ENCODE measurements around the gene SLC16A14. TPM values are rescaled to one million over a fixed set of nuclear protein-coding genes. Genes with fewer than 3 reads are reported as not detected.

The SLC16A14 gene
- total and polyA plus RNA-seq, 2 experiments from 2014 or later = 1.1 to 2.7 TPM

DNA sequence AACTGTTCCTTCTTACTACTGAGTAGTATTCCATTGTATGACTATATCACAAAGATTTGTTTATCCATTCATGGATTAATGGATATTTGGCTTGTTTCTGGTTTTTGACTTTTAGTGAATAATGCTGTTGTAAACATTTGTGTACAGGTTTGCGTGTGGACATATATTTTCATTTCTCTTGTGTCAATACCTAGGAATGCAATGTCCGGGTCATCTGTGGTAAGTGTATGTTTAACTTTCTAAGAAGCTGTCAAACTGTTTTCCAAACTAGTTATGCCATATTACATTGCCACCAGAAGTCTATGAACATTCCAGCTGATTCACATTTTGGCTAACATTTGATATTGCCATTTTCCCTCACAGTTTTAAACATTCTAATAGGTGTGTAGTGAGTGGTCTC lies 29.1 kb upstream of the SLC16A14 start (continued):
- no peak for TF ChIP-seq ZNF462 (CRISPR knock-in tag; IDR thresholded peaks at IDR 0.05)
- no peak for TF ChIP-seq ZNF331 (CRISPR knock-in tag; IDR thresholded peaks at IDR 0.05; ENCODE audit: low read depth)
- no peak for TF ChIP-seq ETS1 (IDR thresholded peaks at IDR 0.05)

GRCh38 chr2:230097424-230097823 lies 28.7 kb upstream of the SLC16A14 start:
- no peaks in the 10 kb centered on the region for H3K4me1 Mint-ChIP-seq
- TF ChIP-seq CREB1 (CRISPR knock-in tag; IDR thresholded peaks at IDR 0.05; ENCODE audit: low read depth) = no peak
- no peak for TF ChIP-seq EZH2phosphoT487 (IDR thresholded peaks at IDR 0.05; ENCODE audit: unreplicated experiment)
- TF ChIP-seq ETS1 (IDR thresholded peaks at IDR 0.05) = no peak
- no peak for TF ChIP-seq EZH2 (IDR thresholded peaks at IDR 0.05; ENCODE audit: low read depth, unreplicated experiment)
- TF ChIP-seq ZNF331 (CRISPR knock-in tag; IDR thresholded peaks at IDR 0.05; ENCODE audit: low read depth) = no peak
- Histone ChIP-seq H3K36me3 (ENCODE audit: insufficient read depth) (no peaks in the 10 kb centered on the region), H3K4me1 (ENCODE audit: insufficient read depth) (no peaks in the 10 kb centered on the region), H4K20me1 (replicated peaks; ENCODE audit: insufficient read depth) (no peaks in the 10 kb centered on the region; the same call in 1 of the 2 replicates), H3K4me3 (no peak overlapping the region), H3K79me2 (replicated peaks; ENCODE audit: insufficient read depth) (no peaks in the 10 kb centered on the region), H3K27ac (ENCODE audit: low read depth) (no peak overlapping the region), H2AFZ (no peak overlapping the region), H3K27me3 (ENCODE audit: insufficient read depth) (no peaks in the 10 kb centered on the region), H3K9me2 (ENCODE audit: insufficient read depth) (no peaks in the 10 kb centered on the region), H3K4me2 (no peak overlapping the region), H3F3A (replicated peaks; ENCODE audit: low read depth) (no peaks in the 10 kb centered on the region)
- H3K27ac Mint-ChIP-seq = no peak overlapping the region
- peaks cover 30% of the 10 kb centered on the region for H3K9me3 Mint-ChIP-seq
- no peaks in the 10 kb centered on the region; the same call in 2 of the 3 replicates for H3K36me3 Mint-ChIP-seq (ENCODE audit: low read depth)
- H3K27me3 Mint-ChIP-seq (ENCODE audit: insufficient read depth, low read depth, poor library complexity) = no peaks in the 10 kb centered on the region
- DNase-seq (ENCODE audit: low spot score) = no peak
- H3K4me3 Mint-ChIP-seq = no peak overlapping the region
- ATAC-seq = no peak
